ENCODE data around the gene MYL7. TPM values are rescaled to one million over a fixed set of nuclear protein-coding genes. Genes with fewer than 3 reads are reported as not detected.

Gene MYL7
- total RNA-seq, 4 donors from 2014 or later: not detected

DNA sequence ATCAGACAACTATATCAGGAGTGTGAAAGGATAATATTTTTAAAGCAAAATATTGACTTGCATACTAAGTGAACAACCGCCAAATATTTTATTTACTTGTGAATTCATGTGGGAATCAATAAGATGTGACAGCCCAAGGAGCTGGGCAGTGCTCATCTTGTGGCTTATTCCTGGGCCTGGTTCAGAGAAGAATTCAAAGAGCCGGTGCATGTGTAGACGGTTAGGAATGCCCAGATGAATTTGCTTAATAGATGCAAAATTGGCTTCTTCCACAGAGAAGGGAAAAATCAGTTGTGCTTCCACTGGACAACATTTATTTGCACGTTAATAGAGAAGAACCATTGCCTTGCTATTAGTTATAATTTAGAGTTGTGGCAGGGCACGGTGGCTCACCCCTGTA lies 4.4 kb downstream of the MYL7 start:
- TF ChIP-seq, protein P1, sequence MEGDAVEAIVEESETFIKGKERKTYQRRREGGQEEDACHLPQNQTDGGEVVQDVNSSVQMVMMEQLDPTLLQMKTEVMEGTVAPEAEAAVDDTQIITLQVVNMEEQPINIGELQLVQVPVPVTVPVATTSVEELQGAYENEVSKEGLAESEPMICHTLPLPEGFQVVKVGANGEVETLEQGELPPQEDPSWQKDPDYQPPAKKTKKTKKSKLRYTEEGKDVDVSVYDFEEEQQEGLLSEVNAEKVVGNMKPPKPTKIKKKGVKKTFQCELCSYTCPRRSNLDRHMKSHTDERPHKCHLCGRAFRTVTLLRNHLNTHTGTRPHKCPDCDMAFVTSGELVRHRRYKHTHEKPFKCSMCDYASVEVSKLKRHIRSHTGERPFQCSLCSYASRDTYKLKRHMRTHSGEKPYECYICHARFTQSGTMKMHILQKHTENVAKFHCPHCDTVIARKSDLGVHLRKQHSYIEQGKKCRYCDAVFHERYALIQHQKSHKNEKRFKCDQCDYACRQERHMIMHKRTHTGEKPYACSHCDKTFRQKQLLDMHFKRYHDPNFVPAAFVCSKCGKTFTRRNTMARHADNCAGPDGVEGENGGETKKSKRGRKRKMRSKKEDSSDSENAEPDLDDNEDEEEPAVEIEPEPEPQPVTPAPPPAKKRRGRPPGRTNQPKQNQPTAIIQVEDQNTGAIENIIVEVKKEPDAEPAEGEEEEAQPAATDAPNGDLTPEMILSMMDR (IDR thresholded peaks at IDR 0.05): no peak
- TF ChIP-seq POLR2A (IDR thresholded peaks at IDR 0.05): no peak

DNA sequence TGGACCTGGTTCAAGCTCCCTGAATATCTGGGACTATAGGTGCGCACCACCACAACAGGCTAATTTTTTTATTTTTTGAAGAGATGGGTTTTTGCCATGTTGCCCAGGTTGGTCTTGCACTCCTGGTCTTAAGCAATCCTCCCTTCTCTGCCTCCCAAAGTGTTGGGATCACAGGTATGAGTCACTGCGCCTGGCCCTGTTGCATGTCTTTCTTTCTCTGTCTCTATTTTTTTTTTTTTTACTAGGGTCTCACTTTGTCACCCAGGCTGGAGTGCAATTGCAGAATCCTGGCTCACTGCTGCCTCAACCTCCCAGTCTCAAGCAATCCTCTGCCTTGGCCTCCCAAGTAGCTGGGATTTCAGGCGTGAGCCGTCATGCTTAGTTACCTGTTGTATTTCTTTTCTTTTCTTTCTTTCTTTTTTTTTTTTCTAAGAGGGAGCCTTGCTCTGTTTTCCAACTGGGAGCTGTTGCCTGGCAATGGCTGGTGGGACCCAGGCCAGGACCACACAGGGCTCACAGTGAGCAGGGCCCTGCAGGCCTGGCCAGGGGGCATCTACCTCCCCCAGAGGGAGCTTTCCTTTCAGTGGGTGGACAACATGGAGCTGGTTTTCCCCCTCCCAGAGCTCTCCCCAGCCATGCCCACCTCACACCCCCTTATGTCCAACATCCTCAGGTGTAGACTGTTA lies 6.0 kb downstream of the MYL7 start:
- DNase-seq: peak; percentile 77 to 80
- H3K27ac ChIP-seq: peak overlapping the region in 2 of 3 donors; percentile 49 to 52
- TF ChIP-seq, protein P1 (IDR thresholded peaks at IDR 0.05): no peak
- no peak for TF ChIP-seq POLR2A (IDR thresholded peaks at IDR 0.05)
- no peaks in the 10 kb centered on the region for H3K9me3 ChIP-seq
- intact Hi-C loops (cut with DNase I): no loop called here
- peaks cover 8 to 9% of the 10 kb centered on the region in 2 donors for H3K4me1 ChIP-seq
- no peaks in the 10 kb centered on the region for H3K36me3 ChIP-seq
- no peak overlapping the region for H3K4me3 ChIP-seq (replicated peaks in 1 of 3)
- 62 to 68% methylated on average over 4 of the region's 4 CpGs for WGBS, 2 donors
- no peaks in the 10 kb centered on the region for H3K27me3 ChIP-seq

More for the DNA sequence above, 4.4 kb downstream of the MYL7 start:
- DNase-seq: no peak
- intact Hi-C loops (cut with DNase I): no loop called here
- peaks cover 8 to 9% of the 10 kb centered on the region in 2 donors for H3K4me1 ChIP-seq
- H3K27me3 ChIP-seq: no peaks in the 10 kb centered on the region
- H3K27ac ChIP-seq: no peak overlapping the region
- H3K9me3 ChIP-seq: no peaks in the 10 kb centered on the region
- H3K36me3 ChIP-seq: no peaks in the 10 kb centered on the region
- no peak overlapping the region for H3K4me3 ChIP-seq (replicated peaks in 1 of 3)
- 90 to 94% methylated on average over 5 of the region's 5 CpGs for WGBS, 2 donors

DNA sequence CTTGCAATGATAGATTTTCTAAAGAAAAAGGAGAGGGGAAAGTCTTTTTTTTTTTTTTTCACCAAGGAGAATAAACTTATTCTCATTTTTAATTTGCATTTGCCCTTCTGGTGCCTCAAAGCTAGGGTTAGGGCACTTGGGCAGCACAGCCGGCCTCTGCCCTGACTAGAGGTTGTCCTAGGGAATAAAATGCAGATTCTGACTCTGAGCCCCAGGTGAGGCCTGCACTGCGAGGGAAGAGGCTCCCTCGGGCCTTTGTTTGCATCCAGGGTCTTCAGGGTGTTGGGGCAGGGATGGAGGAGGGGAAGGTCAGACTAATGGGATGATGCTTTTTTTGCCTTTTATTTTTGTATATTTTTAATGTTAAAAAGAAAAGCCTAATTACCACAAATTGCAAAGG lies 7.8 kb downstream of the MYL7 start:
- Histone ChIP-seq H3K4me1 (peaks cover 8 to 9% of the 10 kb centered on the region in 2 donors), H3K27me3 (no peaks in the 10 kb centered on the region), H3K27ac (no peak overlapping the region), H3K36me3 (no peaks in the 10 kb centered on the region), H3K9me3 (no peaks in the 10 kb centered on the region), H3K4me3 (replicated peaks in 1 of 3) (no peak overlapping the region)
- 72 to 82% methylated on average over 3 of the region's 3 CpGs for WGBS, 2 donors
- intact Hi-C loops (cut with DNase I): no loop called here
- TF ChIP-seq, protein P1 (IDR thresholded peaks at IDR 0.05): no peak
- TF ChIP-seq POLR2A (IDR thresholded peaks at IDR 0.05): no peak
- DNase-seq: no peak

DNA sequence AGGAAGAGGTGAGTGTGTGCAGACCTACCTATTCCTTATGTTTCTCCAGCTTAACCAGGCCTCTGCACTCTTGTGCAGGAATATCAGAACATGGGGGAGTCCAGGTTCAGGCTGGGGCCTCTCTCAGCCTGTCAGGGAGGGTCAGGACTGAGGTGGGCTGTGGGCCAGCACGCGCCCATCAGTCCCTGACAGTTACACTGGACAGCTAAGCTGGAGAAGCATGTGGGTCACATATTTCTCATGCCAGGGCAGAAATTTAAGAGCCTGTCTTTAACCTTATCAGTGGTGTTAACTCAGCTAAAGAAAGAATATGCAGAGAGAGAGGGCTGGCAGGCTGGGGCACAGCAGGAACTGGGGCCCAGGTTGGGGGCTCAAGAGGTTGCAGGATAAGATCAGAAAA lies 9.1 kb downstream of the MYL7 start:
- intact Hi-C loops (cut with DNase I): no loop called here
- H3K9me3 ChIP-seq: no peaks in the 10 kb centered on the region
- no peaks in the 10 kb centered on the region for H3K36me3 ChIP-seq
- H3K4me3 ChIP-seq (replicated peaks in 1 of 3): no peak overlapping the region
- no peak for TF ChIP-seq POLR2A (IDR thresholded peaks at IDR 0.05)
- TF ChIP-seq, protein P1 (IDR thresholded peaks at IDR 0.05): no peak
- H3K27me3 ChIP-seq: no peaks in the 10 kb centered on the region
- peaks cover 8 to 9% of the 10 kb centered on the region in 2 donors for H3K4me1 ChIP-seq
- H3K27ac ChIP-seq: no peak overlapping the region
- DNase-seq: no peak
- 76 to 91% methylated on average over 2 of the region's 2 CpGs for WGBS, 2 donors

DNA sequence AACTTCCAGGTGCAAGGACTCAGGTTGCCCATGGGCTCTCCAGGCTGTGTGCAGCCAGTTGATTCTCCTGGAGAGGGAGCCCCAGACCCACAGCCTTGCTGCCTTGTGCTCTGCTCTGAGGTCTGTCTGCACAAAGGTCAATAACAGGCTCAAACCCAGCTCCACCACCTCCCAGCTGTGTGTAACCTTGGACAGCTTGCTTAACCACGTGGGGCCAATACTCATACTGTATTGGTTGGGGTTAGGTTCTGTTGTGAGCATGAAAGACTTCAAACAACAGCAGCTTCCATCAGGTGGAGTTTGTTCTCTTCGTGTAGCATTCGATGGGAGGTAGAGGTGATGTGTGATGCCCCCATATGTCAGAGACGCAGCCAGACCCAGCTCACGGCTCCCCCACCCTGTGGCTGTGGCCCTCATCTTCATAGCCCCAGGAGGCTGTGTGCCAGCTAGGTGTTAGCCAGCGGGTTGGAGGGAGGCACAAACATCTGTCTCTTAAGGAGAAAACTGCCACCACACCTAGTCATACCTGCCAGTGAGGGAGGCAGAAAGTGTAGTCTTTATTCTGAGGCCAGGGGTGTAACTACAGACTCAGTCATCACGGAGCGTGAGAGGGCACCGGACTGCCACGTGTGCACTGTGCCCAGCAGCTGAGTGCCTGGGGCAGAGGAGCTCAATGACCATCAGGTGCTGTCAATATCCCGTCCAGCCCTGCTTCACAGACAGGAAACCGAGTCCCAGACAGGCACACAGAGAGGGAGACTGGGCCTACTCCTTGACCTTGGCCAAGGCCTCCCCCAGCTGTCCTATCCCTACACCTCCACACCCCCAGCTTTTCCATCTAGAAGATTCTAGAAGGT lies 9.7 kb downstream of the MYL7 start:
- Histone ChIP-seq H3K27ac (no peak overlapping the region), H3K9me3 (no peaks in the 10 kb centered on the region), H3K36me3 (no peaks in the 10 kb centered on the region), H3K4me3 (replicated peaks in 1 of 3) (no peak overlapping the region), H3K4me1 (peaks cover 8 to 9% of the 10 kb centered on the region in 2 donors), H3K27me3 (no peaks in the 10 kb centered on the region)
- 82 to 88% methylated on average over 11 of the region's 12 CpGs for WGBS, 2 donors
- no peak for DNase-seq
- TF ChIP-seq, protein P1 (IDR thresholded peaks at IDR 0.05): no peak
- intact Hi-C loops (cut with DNase I): no loop called here

Measured in thyroid gland (tissue), 4 donors.